NCI-H2227 (cell line): ENCODE data around the gene APBB2.

Source experiments
- DNase-seq: peaks from one replicate; lab custom pipeline; 2025; ENCODE audit not compliant: unreplicated experiment; lab: John Stamatoyannopoulos, UW

Gene APBB2

DNA sequence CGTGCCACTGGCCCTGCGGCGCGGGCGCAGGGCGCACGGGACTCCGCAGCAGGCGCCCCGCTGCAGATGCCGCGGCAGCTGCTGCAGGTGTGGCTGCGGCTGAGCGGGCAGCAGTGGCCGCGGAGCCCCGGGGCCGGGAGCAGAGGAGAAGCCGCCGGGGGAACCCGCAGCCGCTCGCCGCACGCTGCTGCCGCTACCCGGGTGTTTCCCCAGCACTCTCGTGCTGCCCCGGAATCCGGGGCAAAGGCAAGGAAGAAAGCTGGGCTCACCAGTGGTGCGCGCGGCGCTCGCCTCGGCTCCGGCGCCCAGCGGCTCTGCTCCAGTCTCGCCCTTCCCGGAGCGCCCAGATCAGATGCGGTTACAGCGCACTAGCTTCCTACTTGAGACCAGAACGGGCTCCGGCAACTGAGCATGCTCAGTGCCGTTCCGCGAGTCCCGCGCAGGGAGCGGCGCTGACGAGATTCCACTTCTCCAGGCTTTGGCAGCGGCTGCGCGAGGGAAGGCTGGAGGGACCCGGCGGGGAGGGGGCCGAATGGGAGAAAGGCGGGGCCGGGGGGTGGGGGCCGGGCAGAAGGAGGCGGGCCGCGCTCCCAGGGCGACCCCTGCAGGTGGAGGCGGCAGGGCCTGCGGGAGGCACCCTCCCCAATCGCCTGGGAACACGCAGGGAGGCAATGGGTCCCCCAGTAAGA, at the start of gene APBB2:
Gene APBB2, minus strand, starts transcription at position 407 of the 689 bp plus-strand sequence. CDS start 181,288 bp downstream, outside the sequence.
- DNase-seq = peak; percentile 96

DNA sequence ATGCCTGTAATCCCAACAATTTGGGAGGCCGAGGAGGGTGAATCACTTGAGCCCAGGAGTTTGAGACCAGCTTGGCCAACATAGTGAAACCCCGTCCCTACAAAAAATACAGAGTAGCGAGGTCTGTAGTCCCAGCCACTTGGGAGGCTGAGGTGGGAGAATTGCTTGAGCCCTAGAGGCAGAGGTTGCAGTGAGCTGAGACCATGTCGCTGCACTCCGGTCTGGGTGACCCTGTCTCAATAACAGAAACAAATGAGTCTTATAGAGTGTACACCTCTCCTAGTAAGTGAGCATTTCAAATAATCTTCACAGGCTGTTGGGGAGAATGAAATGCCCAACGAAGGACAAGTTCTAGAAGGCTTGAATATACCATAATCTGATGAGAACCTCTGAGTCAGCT, 47.9 kb upstream of the APBB2 start:
- DNase-seq = no peak

DNA sequence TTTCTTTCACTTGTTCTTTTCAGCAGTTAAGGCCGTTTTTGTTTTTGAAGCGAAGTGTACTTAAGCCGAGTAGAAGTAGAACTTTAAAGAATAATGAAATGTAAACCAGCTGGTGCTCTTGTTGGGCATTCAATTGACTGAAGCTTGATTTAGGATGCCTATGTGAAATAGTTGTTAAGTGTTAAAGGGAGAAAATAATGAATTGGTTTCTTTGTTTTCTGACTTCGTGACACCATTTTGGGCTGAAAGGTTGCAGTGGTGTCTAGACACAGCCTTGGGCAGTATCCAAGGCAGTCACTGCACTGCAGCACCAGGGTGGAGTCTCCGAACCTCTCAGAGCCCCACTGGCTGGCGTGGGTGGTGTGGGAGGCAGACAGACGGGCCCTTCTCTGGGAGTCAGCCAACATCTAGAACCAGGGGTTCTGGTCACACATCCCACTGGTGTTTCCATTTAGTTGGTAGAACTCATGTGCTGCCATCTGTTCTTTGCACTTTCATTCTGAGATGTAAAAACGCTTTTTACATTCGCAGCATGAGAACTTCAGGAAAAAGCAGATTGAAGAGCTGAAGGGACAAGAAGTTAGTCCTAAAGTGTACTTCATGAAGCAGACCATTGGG, 45.9 kb upstream of the APBB2 start:
- no peak for DNase-seq

DNA sequence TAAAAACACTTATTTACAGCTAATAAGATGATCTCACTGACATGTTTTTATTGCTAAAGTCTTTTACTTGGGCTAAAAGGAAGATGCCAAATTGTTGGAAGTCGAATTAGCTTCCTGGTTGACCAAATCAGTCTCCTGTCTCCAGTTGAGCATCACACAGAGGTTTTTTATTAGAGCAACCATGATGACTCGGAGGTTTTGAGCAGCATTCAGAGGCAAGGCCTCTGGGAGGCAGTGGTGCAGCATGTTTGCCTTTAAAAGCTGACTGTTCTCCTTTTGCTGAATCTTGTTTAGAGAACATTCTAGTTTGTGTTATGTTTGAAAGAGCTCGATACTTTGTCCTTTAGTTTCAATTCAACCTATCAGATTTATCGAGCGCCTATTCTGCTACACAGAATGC, 44.4 kb upstream of the APBB2 start:
- DNase-seq = peak; percentile 58

DNA sequence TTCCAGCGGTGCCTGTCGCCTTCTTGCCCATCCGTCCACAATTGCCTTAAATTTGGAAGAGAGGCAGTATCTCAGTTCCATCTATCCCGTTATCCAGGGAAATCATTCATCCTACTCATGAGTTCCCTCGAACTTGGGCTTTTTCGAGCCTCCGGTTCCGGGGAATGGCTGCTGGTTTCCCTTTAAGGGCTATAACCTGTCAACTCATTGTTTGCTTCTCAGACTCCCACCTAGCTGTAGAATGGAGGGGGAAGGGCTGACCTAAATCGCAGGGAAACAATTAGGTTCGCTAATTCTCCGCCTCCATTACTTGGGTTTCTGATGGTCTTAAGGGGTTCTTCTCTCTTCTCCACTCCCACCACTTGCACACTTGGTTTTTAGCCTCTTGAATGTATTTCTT, 43.6 kb upstream of the APBB2 start:
- DNase-seq = peak; percentile 44

DNA sequence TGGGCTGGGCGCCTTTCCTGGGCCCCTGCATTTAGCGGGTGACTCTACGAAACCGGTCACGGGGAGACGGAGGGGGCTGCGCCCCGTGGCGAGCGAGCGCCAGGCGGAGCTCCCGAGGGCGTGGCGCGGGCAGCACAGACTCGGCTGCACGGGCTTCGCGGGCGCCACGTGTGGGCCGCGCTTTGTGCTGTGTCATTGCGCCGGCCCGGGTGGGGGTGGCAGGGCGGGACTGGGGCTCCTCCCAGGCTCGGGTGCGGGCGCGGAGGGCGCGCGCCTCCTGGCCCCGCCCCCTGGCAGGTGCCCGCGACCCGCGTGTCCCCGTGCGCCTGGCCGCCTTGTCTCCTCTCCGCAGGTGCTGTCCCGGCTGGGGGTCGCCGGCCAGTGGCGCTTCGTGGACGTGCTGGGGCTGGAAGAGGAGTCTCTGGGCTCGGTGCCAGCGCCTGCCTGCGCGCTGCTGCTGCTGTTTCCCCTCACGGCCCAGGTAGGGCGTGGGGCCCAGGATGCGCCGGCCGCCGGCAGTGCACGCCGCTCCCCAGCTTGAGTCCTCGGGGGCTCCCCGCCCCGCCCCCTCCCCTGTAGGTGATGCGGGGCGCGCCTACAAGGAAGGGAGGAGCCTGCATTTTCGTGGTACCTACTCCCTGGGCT, 43.0 kb upstream of the APBB2 start:
- peak; percentile 80 for DNase-seq

DNA sequence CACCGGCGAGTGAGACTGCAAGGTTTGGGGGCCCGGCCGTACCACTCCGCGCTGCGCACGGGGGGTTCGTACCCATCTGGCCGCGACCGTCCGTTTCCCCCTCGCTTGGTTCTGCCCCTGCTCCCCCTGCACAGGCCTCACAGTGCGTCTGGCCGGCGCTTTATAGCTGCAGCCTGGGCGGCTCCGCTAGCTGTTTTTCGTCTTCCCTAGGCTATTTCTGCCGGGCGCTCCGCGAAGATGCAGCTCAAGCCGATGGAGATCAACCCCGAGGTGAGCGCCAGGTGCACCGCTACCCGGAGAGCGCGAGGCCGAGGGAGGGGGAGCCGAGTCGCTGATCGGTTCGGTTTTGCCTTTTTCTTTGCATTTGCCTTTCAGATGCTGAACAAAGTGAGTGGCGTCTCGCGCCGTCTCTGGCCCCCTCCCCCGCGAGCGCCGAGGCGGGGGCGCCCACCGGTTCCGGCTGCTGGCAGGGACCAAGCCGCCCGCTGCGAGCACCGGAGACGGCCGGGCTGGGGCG, 42.5 kb upstream of the APBB2 start, which contains the start of gene UCHL1:
Gene UCHL1, plus strand, starts transcription at position 189 of the 517 bp plus-strand sequence. Its CDS starts 49 bp downstream, at position 238.
- peak; percentile 95 for DNase-seq

DNA sequence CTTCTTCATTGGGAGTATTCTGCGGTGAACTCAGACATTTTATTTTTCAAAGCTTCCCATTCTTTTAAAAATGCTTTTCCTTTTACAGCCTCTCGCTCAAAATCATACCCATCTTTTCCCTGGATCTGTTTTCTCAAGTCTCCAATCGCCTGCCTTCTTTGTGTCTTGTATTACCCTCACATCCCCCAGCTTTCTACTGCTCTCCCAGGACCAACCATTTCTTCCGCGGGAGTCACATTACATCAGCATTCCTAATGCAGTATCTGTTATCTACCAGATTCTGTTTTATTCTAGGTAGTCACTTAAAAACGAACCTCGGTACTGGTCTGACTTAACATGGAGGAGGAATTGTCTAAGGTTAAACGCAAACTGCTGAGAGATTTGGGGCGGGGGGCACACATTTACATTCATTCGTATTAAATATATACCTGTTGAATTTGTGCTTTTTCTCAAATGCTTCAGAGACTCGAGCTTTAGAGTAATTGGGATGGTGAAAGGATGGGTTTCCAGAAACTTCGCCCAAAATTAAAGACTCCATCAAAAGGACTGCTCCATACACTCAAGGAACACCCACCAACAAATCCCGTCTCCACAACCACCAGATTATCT, 41.9 kb upstream of the APBB2 start:
- DNase-seq = peak; percentile 53

DNA sequence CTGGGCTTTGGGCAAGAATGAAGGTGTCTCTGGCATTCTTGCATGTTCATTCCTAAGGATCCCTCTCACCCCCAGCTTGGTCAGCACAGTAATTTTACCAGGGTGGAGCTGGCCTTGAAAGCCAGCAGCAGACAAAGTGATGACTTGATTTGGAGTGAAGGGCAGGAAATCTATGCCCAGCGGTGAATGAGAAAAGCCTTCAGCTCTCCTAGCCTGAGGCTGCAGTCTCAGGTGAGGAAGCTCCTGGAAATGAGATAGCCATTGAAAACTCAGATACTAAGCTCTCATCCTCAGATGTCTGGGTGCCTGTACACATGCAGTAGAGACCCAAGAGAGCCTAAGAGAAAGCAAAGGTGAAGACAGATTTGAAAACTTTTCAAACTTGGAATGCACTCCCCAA, 31.6 kb upstream of the APBB2 start:
- no peak for DNase-seq

DNA sequence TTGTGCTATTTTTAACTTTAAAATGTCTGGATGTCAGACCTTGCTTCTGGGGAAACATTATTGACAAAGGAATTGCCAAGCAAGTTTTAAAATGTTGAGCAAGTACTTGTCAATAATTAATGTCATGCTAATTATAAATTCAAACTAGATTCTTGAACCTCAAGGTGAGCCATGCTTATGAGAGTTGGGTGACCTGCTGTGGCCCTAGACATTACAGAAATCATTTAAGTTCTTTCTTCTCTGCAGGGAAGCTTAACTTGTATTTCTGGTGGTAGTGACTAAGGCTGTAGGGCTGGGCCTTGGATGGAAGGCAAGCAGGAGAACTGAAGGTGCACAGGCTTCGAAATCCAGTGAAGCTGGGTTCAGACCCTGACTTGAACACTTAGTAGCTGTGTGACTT, 27.6 kb upstream of the APBB2 start:
- no peak for DNase-seq

DNA sequence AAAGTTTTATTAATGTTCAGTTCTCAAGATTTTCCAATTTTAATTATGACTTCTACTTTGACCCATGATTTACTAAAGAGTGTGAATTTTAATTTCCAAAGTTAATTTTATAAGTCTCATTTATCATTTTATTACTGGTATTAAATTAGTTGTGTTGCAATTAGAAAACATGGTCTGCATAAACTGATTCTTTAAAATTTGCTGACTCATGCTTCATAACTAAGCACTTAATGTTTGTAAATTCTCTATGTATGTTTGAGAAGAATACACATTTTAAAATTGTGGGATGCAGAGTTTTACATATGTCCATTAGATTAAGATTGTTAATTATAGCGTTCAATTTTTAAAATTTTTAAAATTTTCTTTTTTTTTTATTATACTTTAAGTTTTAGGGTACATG, 22.2 kb upstream of the APBB2 start:
- DNase-seq = no peak

DNA sequence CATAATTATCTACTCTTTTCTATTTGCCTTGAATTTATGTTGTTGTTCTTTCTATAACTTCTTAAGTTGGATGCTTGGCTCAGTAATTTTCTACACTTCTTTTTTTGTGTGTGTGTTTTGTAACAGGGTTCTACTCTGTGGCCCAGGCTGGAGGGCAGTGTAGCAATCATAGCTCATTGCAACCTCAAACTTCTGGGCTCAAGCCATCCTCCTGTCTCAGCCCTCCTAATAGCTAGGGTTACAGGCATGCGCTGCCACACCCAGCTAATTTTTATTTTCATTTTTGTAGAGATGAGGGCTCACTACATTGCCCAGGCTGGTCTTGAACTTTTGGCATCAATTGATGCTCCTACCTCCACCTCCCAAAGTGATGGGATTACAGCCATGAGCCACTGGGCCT, 21.7 kb upstream of the APBB2 start:
- no peak for DNase-seq

DNA sequence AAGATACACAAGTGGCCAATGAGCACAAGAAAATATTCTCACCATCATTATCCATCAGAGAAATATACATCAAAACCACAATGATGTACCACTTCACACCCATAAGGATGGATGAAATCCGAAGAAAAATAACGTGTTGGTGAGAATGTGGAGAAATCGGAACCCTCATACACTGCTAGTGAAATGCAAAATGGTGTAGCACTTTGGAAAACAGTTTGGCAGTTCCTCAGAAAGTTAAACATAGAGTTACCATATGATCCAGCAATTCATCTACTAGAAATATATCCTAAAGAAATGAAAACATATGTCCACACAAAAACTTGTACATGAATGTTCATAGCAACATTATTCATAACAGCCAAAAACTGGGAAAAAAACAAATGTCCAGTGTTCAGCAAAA, 18.5 kb upstream of the APBB2 start:
- no peak for DNase-seq

DNA sequence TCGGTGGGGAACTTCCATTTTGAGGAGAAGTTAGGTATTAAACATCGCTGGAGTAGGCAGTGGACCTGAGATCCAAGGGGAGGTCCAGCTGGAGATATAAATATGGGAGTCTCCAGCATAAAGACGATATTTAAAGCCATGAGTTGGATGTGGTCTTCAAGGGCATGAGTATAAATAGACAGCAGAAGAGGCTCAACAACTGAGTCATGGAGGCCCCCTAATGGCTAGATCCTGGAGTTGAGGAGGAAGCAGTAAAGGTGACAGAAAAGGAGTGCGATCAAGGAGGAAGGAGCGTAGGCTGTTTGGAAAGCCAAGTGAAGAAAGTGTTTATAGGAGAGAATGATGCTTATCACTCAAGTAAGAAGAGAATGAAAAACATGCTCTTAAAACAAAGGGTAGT, 18.1 kb upstream of the APBB2 start:
- DNase-seq = no peak

DNA sequence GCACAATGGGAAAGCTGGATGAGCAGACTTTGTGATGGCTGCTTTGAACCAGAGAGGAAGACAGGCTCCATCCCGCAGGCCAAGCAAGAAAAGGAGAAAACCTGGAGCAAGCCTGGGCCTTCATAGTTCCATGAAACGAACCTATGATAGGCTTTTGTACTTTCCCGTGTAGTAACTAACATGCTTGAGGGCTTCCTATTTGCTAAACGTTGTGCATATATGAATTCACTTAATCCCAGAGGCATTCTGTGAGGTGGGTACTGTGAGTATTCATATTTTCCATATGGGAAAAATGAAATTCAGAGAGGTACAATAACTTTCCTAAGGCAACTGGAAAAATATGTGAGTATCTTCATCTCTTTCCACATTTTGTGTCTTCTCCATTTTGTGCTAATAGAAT, 13.6 kb upstream of the APBB2 start:
- no peak for DNase-seq

DNA sequence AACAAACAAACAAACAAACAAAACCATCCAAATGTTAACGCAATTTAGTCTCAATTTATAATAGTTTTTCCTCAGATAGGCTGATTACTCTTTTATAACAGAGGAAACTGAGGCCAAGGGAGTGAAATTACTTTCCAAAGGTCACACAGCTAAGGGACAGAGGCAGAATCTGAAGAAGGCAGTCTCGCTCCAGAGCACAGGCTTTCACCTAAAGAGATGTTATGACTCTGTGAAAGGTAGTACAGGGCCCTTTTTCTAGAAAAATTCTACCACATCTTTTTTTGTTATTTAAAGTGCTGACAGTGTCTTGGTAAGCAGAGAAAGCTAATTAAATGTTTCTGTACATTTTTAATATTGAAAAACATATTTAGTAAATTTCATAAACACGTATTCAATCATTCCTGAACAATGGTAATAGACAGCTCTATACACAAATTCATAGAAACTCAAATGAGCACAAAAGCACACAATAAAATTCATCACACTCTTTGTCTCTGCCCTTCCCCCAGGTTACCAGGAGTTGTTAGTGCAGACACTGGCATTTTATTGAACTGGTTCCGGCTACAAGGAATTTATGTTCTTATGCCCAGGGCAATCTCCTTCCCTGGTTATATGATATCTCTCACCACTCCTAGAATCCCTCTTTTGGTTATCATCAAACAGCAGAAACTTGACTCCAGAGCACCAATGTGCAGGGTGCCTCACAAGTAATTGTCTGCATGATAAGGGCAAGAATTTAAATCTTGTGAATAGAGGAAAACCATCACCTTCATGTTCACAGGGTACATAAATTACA, 7.7 kb upstream of the APBB2 start:
- DNase-seq = no peak

DNA sequence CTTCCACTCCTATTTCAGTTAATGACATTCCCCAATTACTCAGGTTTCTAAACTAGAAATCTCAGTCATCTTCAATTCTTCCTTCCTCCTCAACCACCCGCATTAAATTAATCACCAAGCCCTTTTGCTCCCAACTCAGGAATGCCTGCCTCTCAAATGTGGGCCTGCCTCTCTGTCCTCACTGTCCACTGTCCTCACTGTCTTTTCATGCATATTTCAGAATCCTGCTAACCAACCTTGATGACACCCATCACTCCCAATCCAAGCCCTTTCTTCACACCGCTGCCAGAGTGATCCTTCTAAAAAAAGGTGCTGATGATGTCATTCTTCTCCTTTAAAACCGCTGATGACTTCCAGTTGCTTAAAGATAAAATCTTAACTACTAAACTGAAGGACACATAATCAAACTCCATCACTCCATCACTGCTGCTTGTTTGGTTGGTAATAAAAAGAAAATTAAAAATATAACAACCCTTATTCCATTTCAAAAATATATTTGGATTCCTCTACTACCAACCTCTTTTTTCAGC, 5.1 kb upstream of the APBB2 start:
- no peak for DNase-seq

DNA sequence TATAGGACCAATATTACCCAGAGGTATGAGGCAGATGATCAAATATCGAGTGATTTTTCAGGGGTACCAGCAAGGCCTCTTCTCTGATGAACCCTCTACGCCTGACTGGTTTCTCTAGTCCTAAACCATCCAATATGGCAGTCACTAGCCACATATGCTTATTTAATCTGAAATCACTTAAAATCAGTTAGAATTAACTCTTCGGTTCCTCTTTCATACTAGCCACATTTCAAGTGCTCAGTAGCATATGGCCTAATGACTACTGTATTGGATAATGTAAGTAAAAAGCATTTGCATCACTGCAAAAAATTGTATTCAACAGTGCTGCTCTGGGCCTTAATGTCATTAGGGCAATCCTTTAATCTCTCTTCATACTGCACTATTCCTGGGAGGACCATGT, 4.4 kb upstream of the APBB2 start:
- DNase-seq = no peak

DNA sequence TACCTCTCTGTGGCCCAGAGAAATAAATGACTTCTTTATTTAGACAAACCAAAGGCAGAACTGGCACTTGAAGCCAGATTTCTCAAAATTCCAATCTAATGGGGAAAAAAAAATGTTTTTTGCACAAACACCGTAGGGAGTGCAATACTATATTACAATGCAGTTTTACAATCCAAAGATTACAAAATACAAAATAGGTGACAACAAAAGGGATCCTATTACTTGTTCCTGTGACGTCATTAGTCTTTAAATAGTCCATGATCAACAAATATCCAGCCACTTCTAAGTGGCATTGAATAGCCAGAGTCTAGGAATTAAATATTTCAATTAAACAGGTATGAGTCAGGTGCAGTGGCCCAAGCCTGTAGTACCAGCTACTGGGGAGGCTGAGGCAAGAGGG, 3.0 kb upstream of the APBB2 start:
- no peak for DNase-seq

DNA sequence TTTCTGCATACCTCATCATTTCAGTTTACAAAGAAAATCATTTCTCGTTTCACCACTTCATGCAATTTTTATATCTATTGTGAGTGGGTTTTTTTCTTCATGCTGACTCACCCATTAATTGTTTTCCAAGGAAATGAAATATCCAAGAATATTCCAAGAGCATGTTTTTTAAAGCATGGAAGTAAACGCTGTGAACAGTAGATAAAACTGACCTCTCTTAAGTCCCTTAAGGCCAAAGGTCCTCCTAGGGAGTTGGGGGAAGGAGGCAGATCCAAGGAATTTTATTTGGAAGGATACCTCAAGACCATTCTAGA, 2.6 kb upstream of the APBB2 start:
- DNase-seq = no peak
